ENCODE data around the gene LSMEM2. TPM values are rescaled to one million over a fixed set of nuclear protein-coding genes. Genes with fewer than 3 reads are reported as not detected.
A peak's percentile ranks its signal among the peaks of the same experiment; 100 is the strongest.

LSMEM2 gene
- total RNA-seq, 2 experiments from 2014 or later, result 0.22 TPM; not detected in 1

GRCh38 chr3:50334339-50335075, 55.6 kb downstream of the LSMEM2 start:
- ChIA-PET POLR2A (interaction anchor here (1.2 to 2.9 kb wide), 2 partner anchors 35 to 42 kb away, joined by 4 to 11 read pairs; partner anchors contain the start of genes HYAL3, IFRD2 and NAA80), CTCF (interaction anchor here (0.7 to 1.4 kb wide), 3 partner anchors 12 to 13 kb away, joined by 4 read pairs; no protein-coding TSS in a partner anchor)
- intact Hi-C loops (cut with DNase I, micrococcal nuclease), result loop anchor here (5.0 kb wide), 2 partner anchors 37 to 97 kb away; partner anchors contain the start of genes GNAI2 (in 1 of the 2), HYAL3 (in 1 of the 2) and NAA80 (in 1 of the 2)
- Histone ChIP-seq H3K27ac (ENCODE audit: low read depth in 1 of 2, low read length in 2 of 2) (peak overlapping the region; percentile 44 to 56), H3K4me3 (ENCODE audit: low read length) (peak overlapping the region; percentile 3), H3K4me1 (ENCODE audit: insufficient read depth, low read length) (peaks cover 62% of the 10 kb centered on the region), H3K36me3 (ENCODE audit: insufficient read depth, low read length) (peaks cover 36% of the 10 kb centered on the region), H3K9me3 (ENCODE audit: control insufficient read depth in 1 of 2, insufficient read depth in 1 of 2, low read length in 2 of 2) (no peaks in the 10 kb centered on the region), H3K27me3 (ENCODE audit: control insufficient read depth in 1 of 2, insufficient read depth in 2 of 2, low read length in 2 of 2) (no peaks in the 10 kb centered on the region)
- Mint-ChIP-seq H3K4me1 (ENCODE audit: low read depth) (peaks cover 56% of the 10 kb centered on the region), H3K9me3 (no peaks in the 10 kb centered on the region), H3K4me3 (peak overlapping the region; percentile 63), H3K27ac (peak overlapping the region; percentile 95), H3K36me3 (ENCODE audit: low read depth) (peaks cover 56% of the 10 kb centered on the region), H3K27me3 (no peaks in the 10 kb centered on the region)
- DNase-seq, result no peak
- no peak for TF ChIP-seq CTCF (IDR thresholded peaks at IDR 0.05)
- no peak for ATAC-seq (ENCODE audit: poor library complexity)

- Mint-ChIP-seq H3K4me3 (peak overlapping the region; percentile 96), H3K36me3 (ENCODE audit: low read depth) (peaks cover 35% of the 10 kb centered on the region), H3K27ac (peak overlapping the region; percentile 95), H3K4me1 (ENCODE audit: low read depth) (peaks cover 71% of the 10 kb centered on the region), H3K27me3 (no peaks in the 10 kb centered on the region), H3K9me3 (no peaks in the 10 kb centered on the region)
- DNase-seq, result no peak
- ChIA-PET CTCF (interaction anchor here (1.4 to 4.6 kb wide), 8 partner anchors 8 to 44 kb away, joined by 3 to 19 read pairs (median 6); partner anchors contain the start of genes HYAL3, IFRD2, NAA80 and TUSC2), POLR2A (interaction anchor here (0.5 to 7.9 kb wide), 29 partner anchors 9 to 1316 kb away, joined by 3 to 214 read pairs (median 7); partner anchors contain the start of genes C3orf18, CACNA2D2, CYB561D2 and GNAI2)
- Histone ChIP-seq H3K27me3 (ENCODE audit: control insufficient read depth in 1 of 2, insufficient read depth in 2 of 2, low read length in 2 of 2) (no peaks in the 10 kb centered on the region), H3K4me3 (ENCODE audit: low read length) (peak overlapping the region; percentile 93), H3K4me1 (ENCODE audit: insufficient read depth, low read length) (peaks cover 82% of the 10 kb centered on the region), H3K9me3 (ENCODE audit: control insufficient read depth in 1 of 2, insufficient read depth in 1 of 2, low read length in 2 of 2) (no peaks in the 10 kb centered on the region), H3K27ac (ENCODE audit: low read depth in 1 of 2, low read length in 2 of 2) (peak overlapping the region; percentile 93 to 96), H3K36me3 (ENCODE audit: insufficient read depth, low read length) (peaks cover 15% of the 10 kb centered on the region)
- intact Hi-C loops (cut with DNase I, micrococcal nuclease), result loop anchor here (1.0 to 5.0 kb wide), 5 partner anchors 8 to 99 kb away; partner anchors contain the start of genes CYB561D2 (in 1 of the 2), GNAI2 (in 1 of the 2), HYAL3 (in 1 of the 2) and NAA80 (in 1 of the 2)
- peak; percentile 40 for ATAC-seq (ENCODE audit: poor library complexity)
- no peak for TF ChIP-seq CTCF (IDR thresholded peaks at IDR 0.05)
These were observed 57.7 kb downstream of the LSMEM2 start for GRCh38 chr3:50336452-50337174.

Data from CD4-positive, alpha-beta T cell (primary cell).